A549 (cell line): ENCODE results near the gene TTF2. TPM values are rescaled to one million over a fixed set of nuclear protein-coding genes. Genes with fewer than 3 reads are reported as not detected.

Experiments
- ATAC-seq, 2 experiments: fragments of 200-7000 bp in 1 of 2; fragments of >200 bp in 1 of 2; cut with Nextera tagmentation in 1 of 2; cut with Tn5 transposase in 1 of 2; 3 replicates each; pipeline versions ENCODE4 v1.8.0 to v1.9.1; 2018 to 2020; ENCODE audit warnings: mild to moderate bottlenecking in 1 of 2, moderate library complexity in 1 of 2
- CTCF ChIA-PET: fragments of 300-600 bp; sonication (Branson Sonifier 250); formaldehyde crosslinking; extraction: SDS; loops from one replicate; lab custom pipeline; 2021; ENCODE audit warnings: antibody characterized with exemption, inconsistent platforms; lab: Yijun Ruan, JAX
- POLR2A ChIA-PET: fragments of 350-600 bp; formaldehyde crosslinking; extraction: SDS; loops from one replicate; lab custom pipeline; 2021; ENCODE audit warnings: antibody characterized with exemption, inconsistent platforms; lab: Yijun Ruan, JAX
- DNase-seq, 2 experiments: peaks; one replicate each; pipeline versions ENCODE4 v3.0.0 to v3.0.0-alpha.2; 2011 to 2016; ENCODE audit warnings: low read depth in 1 of 2, low spot score in 1 of 2
- FAIRE-seq: peaks from 2 replicates; lab custom pipeline; 2011; peaks lifted over from hg19 to GRCh38; lab: Jason Lieb, UNC
- H3K27ac ChIP-seq, 2 experiments: fragments of >200 bp; sonication (Bioruptor Twin); formaldehyde crosslinking; 3 replicates each; pipeline ENCODE4 v1.5.1; 2016 to 2017
- H3K4me1 ChIP-seq: fragments of >200 bp; sonication (Bioruptor Twin); formaldehyde crosslinking; 3 replicates; pipeline ENCODE4 v1.6.1; 2016
- H3K4me2 ChIP-seq: fragments of >200 bp; sonication (Bioruptor Twin); formaldehyde crosslinking; 3 replicates; pipeline ENCODE4 v1.6.1; 2016
- H3K4me3 ChIP-seq: fragments of >200 bp; sonication (Bioruptor Twin); formaldehyde crosslinking; 3 replicates; pipeline ENCODE4 v1.5.1; 2016
- H3K9me3 ChIP-seq: fragments of >200 bp; sonication (Bioruptor Twin); formaldehyde crosslinking; 3 replicates; pipeline ENCODE4 v1.6.1; 2016
- CBX2 ChIP-seq: fragments of 200-600 bp; sonication (generic); IDR thresholded peaks from 2 replicates; pipeline ENCODE4 v1.6.1; 2016; ENCODE audit warnings: low read depth, mild to moderate bottlenecking, borderline replicate concordance
- CHD2 ChIP-seq: fragments of 150-350 bp; IDR thresholded peaks from 2 replicates; pipeline ENCODE4 v1.6.1; 2014; ENCODE audit warnings: low read length; ENCODE audit not compliant: partially characterized antibody
- CHD4 ChIP-seq: fragments of 200-600 bp; sonication (generic); IDR thresholded peaks from 2 replicates; pipeline ENCODE4 v1.6.1; 2016; ENCODE audit warnings: antibody characterized with exemption, mild to moderate bottlenecking, borderline replicate concordance
- EHF ChIP-seq: fragments of 250-450 bp; sonication (Bioruptor Pico); IDR thresholded peaks from 2 replicates; pipeline ENCODE4 v1.5.0; 2020; ENCODE audit warnings: mild to moderate bottlenecking
- EHMT2 ChIP-seq: fragments of 200-600 bp; sonication (generic); IDR thresholded peaks from 2 replicates; pipeline ENCODE4 v1.6.1; 2016; ENCODE audit warnings: antibody characterized with exemption, low read depth, mild to moderate bottlenecking, moderate library complexity
- FOXS1 ChIP-seq: fragments of 250-450 bp; sonication (Bioruptor Pico); IDR thresholded peaks from 2 replicates; pipeline ENCODE4 v1.5.0; 2020; ENCODE audit warnings: mild to moderate bottlenecking, moderate library complexity
- HDAC2 ChIP-seq: fragments of 200-600 bp; sonication (generic); IDR thresholded peaks from 2 replicates; pipeline ENCODE4 v1.6.1; 2016
- HES2 ChIP-seq: fragments of >200 bp; sonication (Bioruptor Twin); formaldehyde crosslinking; IDR thresholded peaks from 2 replicates; pipeline ENCODE4 v1.6.1; 2016
- HOXB13 ChIP-seq: fragments of 250-450 bp; sonication (Bioruptor Pico); IDR thresholded peaks from 2 replicates; pipeline ENCODE4 v1.5.0; 2020; ENCODE audit warnings: low read depth, mild to moderate bottlenecking, moderate library complexity
- HOXB5 ChIP-seq: fragments of 250-450 bp; sonication (Bioruptor Pico); IDR thresholded peaks from 2 replicates; pipeline ENCODE4 v1.5.0; 2020; ENCODE audit warnings: mild to moderate bottlenecking, moderate library complexity
- JUN ChIP-seq, 2 experiments: fragments of >200 bp; sonication (Bioruptor Twin); formaldehyde crosslinking; IDR thresholded peaks; 2 replicates in 1 of 2; 3 replicates in 1 of 2; pipeline ENCODE4 v1.6.1; 2016 to 2017
- JUNB ChIP-seq: fragments of >200 bp; sonication (Bioruptor Twin); formaldehyde crosslinking; IDR thresholded peaks from 2 replicates; pipeline ENCODE4 v1.6.1; 2016
- MAFK ChIP-seq: fragments of 450-650 bp; IDR thresholded peaks from 2 replicates; pipeline ENCODE4 v1.6.1; 2014; ENCODE audit not compliant: partially characterized antibody
- NR3C1 ChIP-seq: fragments of >200 bp; sonication (Bioruptor Twin); formaldehyde crosslinking; IDR thresholded peaks from 3 replicates; pipeline ENCODE4 v1.6.1; 2017
- PHF8 ChIP-seq: fragments of 200-600 bp; sonication (generic); IDR thresholded peaks from 2 replicates; pipeline ENCODE4 v1.6.1; 2016; ENCODE audit warnings: low read depth, mild to moderate bottlenecking, antibody characterized with exemption, moderate library complexity, borderline replicate concordance
- RARB ChIP-seq: fragments of 250-450 bp; sonication (Bioruptor Pico); IDR thresholded peaks from 2 replicates; pipeline ENCODE4 v1.8.0; 2021; ENCODE audit warnings: mild to moderate bottlenecking, moderate library complexity
- SMC3 ChIP-seq: fragments of >200 bp; sonication (Bioruptor Twin); formaldehyde crosslinking; IDR thresholded peaks from 3 replicates; pipeline ENCODE4 v1.6.1; 2018; ENCODE audit warnings: inconsistent platforms
- TFCP2L1 ChIP-seq: fragments of 250-450 bp; sonication (Bioruptor Pico); IDR thresholded peaks from 2 replicates; pipeline ENCODE4 v1.5.0; 2021; ENCODE audit warnings: mild to moderate bottlenecking
- ZFP36 ChIP-seq: fragments of 450-650 bp; IDR thresholded peaks from 2 replicates; pipeline ENCODE4 v1.6.1; 2014; ENCODE audit warnings: borderline replicate concordance; ENCODE audit not compliant: partially characterized antibody
- ZSCAN20 ChIP-seq: fragments of 250-450 bp; sonication (Bioruptor Pico); IDR thresholded peaks from 2 replicates; pipeline ENCODE4 v1.8.0; 2022; ENCODE audit warnings: mild to moderate bottlenecking, moderate library complexity
- WGBS: methylation state at CpG from one replicate; pipeline ENCODE4 v1.1.6; 2017; ENCODE audit errors: missing lambda C conversion rate; 5-methylcytosine and 5-hydroxymethylcytosine counted together
- polyA plus RNA-seq, 4 experiments: library from polyadenylated mRNA; depleted of rRNA in 3 of 4; stranded (reverse); fragments of >200 nt; fragmentation: RNase III in 1 of 4; extraction: RNeasy Plus Mini Kit Qiagen cat#74134 plus additional on column Dnase treatment in 1 of 4; gene quantifications; 2 replicates in 3 of 4; 3 replicates in 1 of 4; pipeline ENCODE4 v1.2.3, GENCODE V29; 2011 to 2017
- TF ChIP-seq, protein P1 (sequence below): fragments of 200-600 bp; sonication (generic); IDR thresholded peaks from 2 replicates; pipeline ENCODE4 v1.6.1; 2016; ENCODE audit warnings: antibody characterized with exemption, mild to moderate bottlenecking, moderate library complexity
- TF ChIP-seq, protein P2 (sequence below): fragments of 150-350 bp; IDR thresholded peaks from 2 replicates; pipeline ENCODE4 v1.6.1; 2014; ENCODE audit warnings: low read depth, mild to moderate bottlenecking, low read length
- TF ChIP-seq, protein P3 (sequence below): fragments of >200 bp; sonication (Bioruptor Twin); formaldehyde crosslinking; IDR thresholded peaks from 3 replicates; pipeline ENCODE4 v1.5.1; 2016

The TTF2 gene
- polyA plus RNA-seq, 2 of the 4 experiments (the other 2 are of a cell fraction) = 16.5 to 26.6 TPM

GRCh38 chr1:117054068-117054467 lies 6.1 kb upstream of the TTF2 start:
- no peak overlapping the region for H3K4me2 ChIP-seq
- ATAC-seq (no peak), DNase-seq (no peak), FAIRE-seq (no peak)
- H3K4me1 ChIP-seq = peaks cover 6% of the 10 kb centered on the region; the same call in 2 of the 3 replicates
- TF ChIP-seq EHMT2 (no peak), NR3C1 (no peak), CBX2 (no peak), TFCP2L1 (CRISPR knock-in tag) (no peak), PHF8 (no peak)
- TF ChIP-seq, protein P1, sequence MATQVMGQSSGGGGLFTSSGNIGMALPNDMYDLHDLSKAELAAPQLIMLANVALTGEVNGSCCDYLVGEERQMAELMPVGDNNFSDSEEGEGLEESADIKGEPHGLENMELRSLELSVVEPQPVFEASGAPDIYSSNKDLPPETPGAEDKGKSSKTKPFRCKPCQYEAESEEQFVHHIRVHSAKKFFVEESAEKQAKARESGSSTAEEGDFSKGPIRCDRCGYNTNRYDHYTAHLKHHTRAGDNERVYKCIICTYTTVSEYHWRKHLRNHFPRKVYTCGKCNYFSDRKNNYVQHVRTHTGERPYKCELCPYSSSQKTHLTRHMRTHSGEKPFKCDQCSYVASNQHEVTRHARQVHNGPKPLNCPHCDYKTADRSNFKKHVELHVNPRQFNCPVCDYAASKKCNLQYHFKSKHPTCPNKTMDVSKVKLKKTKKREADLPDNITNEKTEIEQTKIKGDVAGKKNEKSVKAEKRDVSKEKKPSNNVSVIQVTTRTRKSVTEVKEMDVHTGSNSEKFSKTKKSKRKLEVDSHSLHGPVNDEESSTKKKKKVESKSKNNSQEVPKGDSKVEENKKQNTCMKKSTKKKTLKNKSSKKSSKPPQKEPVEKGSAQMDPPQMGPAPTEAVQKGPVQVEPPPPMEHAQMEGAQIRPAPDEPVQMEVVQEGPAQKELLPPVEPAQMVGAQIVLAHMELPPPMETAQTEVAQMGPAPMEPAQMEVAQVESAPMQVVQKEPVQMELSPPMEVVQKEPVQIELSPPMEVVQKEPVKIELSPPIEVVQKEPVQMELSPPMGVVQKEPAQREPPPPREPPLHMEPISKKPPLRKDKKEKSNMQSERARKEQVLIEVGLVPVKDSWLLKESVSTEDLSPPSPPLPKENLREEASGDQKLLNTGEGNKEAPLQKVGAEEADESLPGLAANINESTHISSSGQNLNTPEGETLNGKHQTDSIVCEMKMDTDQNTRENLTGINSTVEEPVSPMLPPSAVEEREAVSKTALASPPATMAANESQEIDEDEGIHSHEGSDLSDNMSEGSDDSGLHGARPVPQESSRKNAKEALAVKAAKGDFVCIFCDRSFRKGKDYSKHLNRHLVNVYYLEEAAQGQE = no peak
- TF ChIP-seq, protein P2, sequence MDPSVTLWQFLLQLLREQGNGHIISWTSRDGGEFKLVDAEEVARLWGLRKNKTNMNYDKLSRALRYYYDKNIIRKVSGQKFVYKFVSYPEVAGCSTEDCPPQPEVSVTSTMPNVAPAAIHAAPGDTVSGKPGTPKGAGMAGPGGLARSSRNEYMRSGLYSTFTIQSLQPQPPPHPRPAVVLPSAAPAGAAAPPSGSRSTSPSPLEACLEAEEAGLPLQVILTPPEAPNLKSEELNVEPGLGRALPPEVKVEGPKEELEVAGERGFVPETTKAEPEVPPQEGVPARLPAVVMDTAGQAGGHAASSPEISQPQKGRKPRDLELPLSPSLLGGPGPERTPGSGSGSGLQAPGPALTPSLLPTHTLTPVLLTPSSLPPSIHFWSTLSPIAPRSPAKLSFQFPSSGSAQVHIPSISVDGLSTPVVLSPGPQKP = no peak
- no peak overlapping the region for H3K4me3 ChIP-seq
- H3K9me3 ChIP-seq = no peaks in the 10 kb centered on the region
- POLR2A ChIA-PET = no interaction called here
- H3K27ac ChIP-seq = no peak overlapping the region
- CTCF ChIA-PET = interaction anchor here (1.0 to 8.4 kb wide), 4 partner anchors 11 to 330 kb away, joined by 3 to 48 read pairs (median 3); no protein-coding TSS in a partner anchor

DNA sequence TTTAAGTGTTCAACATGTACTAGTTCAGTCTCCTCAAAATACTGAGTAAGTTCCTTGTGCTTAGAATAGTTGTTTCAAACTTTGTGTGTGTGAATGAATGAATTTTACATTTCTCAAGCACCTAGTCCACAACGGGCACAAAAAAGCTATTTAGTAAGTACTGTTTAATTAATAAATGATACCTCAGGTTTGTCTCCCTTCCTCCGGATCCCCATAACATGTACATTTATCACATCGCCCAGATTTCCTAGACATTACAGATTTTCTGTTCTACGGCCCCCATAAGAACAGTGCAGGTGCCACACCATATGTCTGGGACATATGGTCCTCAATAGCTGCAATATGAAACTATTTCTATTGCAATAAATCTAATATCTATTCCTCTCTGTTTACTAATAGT lies 1.3 kb upstream of the TTF2 start:
- peak overlapping the region; percentile 76 to 88 for H3K27ac ChIP-seq
- peak overlapping the region; percentile 71 for H3K4me2 ChIP-seq
- WGBS = 23% methylated on average over 4 of the region's 4 CpGs
- DNase-seq (no peak), FAIRE-seq (no peak), ATAC-seq (no peak)
- peak overlapping the region; percentile 78 for H3K4me3 ChIP-seq
- ChIA-PET POLR2A (no interaction called here), CTCF (interaction anchor here (1.0 to 8.4 kb wide), 5 partner anchors 227 to 484 kb away, joined by 3 to 48 read pairs (median 5); no protein-coding TSS in a partner anchor)
- peaks cover 19% of the 10 kb centered on the region; the same call in 2 of the 3 replicates for H3K4me1 ChIP-seq
- no peaks in the 10 kb centered on the region for H3K9me3 ChIP-seq
- TF ChIP-seq RARB (CRISPR knock-in tag) = no peak
- TF ChIP-seq ZFP36 = no peak
- TF ChIP-seq SMC3 = no peak
- TF ChIP-seq HOXB5 (CRISPR knock-in tag) = no peak
- TF ChIP-seq, protein P3, sequence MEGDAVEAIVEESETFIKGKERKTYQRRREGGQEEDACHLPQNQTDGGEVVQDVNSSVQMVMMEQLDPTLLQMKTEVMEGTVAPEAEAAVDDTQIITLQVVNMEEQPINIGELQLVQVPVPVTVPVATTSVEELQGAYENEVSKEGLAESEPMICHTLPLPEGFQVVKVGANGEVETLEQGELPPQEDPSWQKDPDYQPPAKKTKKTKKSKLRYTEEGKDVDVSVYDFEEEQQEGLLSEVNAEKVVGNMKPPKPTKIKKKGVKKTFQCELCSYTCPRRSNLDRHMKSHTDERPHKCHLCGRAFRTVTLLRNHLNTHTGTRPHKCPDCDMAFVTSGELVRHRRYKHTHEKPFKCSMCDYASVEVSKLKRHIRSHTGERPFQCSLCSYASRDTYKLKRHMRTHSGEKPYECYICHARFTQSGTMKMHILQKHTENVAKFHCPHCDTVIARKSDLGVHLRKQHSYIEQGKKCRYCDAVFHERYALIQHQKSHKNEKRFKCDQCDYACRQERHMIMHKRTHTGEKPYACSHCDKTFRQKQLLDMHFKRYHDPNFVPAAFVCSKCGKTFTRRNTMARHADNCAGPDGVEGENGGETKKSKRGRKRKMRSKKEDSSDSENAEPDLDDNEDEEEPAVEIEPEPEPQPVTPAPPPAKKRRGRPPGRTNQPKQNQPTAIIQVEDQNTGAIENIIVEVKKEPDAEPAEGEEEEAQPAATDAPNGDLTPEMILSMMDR = no peak
- TF ChIP-seq EHMT2 = no peak
- TF ChIP-seq CHD4 = no peak
- no peak for TF ChIP-seq ZSCAN20 (CRISPR knock-in tag)
- TF ChIP-seq JUN (IDR thresholded peaks at IDR 0.05) = no peak
- TF ChIP-seq EHF = no peak
- no peak for TF ChIP-seq HDAC2
- TF ChIP-seq CHD2 = no peak
- TF ChIP-seq CBX2 = no peak
- no peak for TF ChIP-seq FOXS1 (CRISPR knock-in tag)
- TF ChIP-seq MAFK = no peak
- TF ChIP-seq HOXB13 = no peak
- TF ChIP-seq JUNB = no peak
- TF ChIP-seq HES2 = no peak
